Gastrocnemius medialis (tissue), 4 donors: Measurements from ENCODE around the gene ESPN.

Source experiments
- POLR2A ChIP-seq, 2 donors: fragments of 450-650 bp; IDR thresholded peaks; one replicate each; pipeline ENCODE4 v1.6.1; 2017; ENCODE audit warnings: antibody characterized with exemption in 2 of 2, mild to moderate bottlenecking in 2 of 2, moderate library complexity in 2 of 2
- TF ChIP-seq, protein P1 (sequence below), 5 experiments: fragments of 450-650 bp in 3 of 5; fragments of 200-600 bp in 2 of 5; sonication (generic) in 2 of 5; IDR thresholded peaks in 4 of 5; conservative IDR thresholded peaks in 1 of 5; 1 replicate in 4 of 5; 2 replicates in 1 of 5; pipeline ENCODE4 v1.5.1; 2016 to 2019; ENCODE audit warnings: antibody characterized with exemption in 5 of 5, mild to moderate bottlenecking in 3 of 5, moderate library complexity in 3 of 5

DNA sequence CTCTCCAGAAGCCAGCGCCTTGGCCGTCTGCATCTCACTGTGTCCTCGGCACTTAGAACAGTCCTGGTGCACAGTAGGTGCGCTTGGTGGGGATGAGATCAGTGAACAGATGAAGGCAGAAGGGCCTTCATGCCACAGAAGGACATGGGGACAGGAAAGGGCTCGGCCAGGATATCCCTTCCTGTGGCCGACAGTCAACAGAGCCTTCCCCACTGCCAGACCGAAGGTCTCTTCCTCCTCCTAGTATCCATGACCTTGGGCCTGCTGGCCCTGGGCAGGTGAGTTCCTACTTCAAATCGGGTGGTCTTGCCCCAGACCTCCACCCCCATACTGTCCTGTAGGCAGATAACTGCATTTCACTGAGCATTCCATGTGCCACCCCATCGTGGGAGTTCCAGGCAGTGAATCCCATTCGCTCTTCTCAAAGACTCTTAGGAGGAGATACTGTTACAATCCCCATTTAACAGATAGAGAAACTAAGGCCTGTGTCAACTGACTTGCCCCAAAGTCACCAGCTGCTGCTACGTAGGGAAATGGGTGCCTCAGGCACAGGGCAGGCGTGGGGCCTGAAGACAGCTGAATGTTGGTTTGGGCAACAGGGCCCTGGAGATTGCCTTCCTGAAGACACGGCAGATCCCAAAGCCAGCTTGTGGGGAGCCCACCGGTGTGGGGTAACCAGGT, 63.4 kb downstream of the ESPN start:
- TF ChIP-seq, protein P1, sequence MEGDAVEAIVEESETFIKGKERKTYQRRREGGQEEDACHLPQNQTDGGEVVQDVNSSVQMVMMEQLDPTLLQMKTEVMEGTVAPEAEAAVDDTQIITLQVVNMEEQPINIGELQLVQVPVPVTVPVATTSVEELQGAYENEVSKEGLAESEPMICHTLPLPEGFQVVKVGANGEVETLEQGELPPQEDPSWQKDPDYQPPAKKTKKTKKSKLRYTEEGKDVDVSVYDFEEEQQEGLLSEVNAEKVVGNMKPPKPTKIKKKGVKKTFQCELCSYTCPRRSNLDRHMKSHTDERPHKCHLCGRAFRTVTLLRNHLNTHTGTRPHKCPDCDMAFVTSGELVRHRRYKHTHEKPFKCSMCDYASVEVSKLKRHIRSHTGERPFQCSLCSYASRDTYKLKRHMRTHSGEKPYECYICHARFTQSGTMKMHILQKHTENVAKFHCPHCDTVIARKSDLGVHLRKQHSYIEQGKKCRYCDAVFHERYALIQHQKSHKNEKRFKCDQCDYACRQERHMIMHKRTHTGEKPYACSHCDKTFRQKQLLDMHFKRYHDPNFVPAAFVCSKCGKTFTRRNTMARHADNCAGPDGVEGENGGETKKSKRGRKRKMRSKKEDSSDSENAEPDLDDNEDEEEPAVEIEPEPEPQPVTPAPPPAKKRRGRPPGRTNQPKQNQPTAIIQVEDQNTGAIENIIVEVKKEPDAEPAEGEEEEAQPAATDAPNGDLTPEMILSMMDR (IDR thresholded peaks at IDR 0.05 in 4 of 5, conservative IDR thresholded peaks at IDR 0.05 in 1 of 5) = no peak
- TF ChIP-seq POLR2A (IDR thresholded peaks at IDR 0.05) = no peak
